Endothelial cell of umbilical vein (primary cell): ENCODE results near the gene HS3ST3B1. TPM values are rescaled to one million over a fixed set of nuclear protein-coding genes. Genes with fewer than 3 reads are reported as not detected.

ENCODE experiments used
- BruUV-seq: library from RNA; stranded (reverse); fragments of 400-500 nt; replicated peaks from 2 replicates; lab custom pipeline; 2021; lab: Mats Ljungman, UMichigan
- CTCF ChIA-PET: fragments of 300-600, 350-600 bp; sonication (Branson Sonifier 250); formaldehyde crosslinking; loops from one replicate; lab custom pipeline; 2021; ENCODE audit warnings: antibody characterized with exemption, inconsistent platforms; lab: Charles Lee
- POLR2A ChIA-PET: fragments of 300-600, 350-600 bp; sonication (Branson Sonifier 250); formaldehyde crosslinking; loops from one replicate; lab custom pipeline; 2021; ENCODE audit warnings: antibody characterized with exemption, inconsistent platforms; lab: Charles Lee
- DNase-seq: peaks from one replicate; pipeline ENCODE4 v3.0.0-alpha.2; 2011; ENCODE audit warnings: low read depth, low spot score
- FAIRE-seq: peaks from 2 replicates; lab custom pipeline; 2011; peaks lifted over from hg19 to GRCh38; lab: Jason Lieb, UNC
- H2AFZ ChIP-seq: 2 replicates; pipeline ENCODE4 v1.6.0; 2012; ENCODE audit warnings: low read depth, low read length, control low read depth, inconsistent platforms
- H3K27ac ChIP-seq: 2 replicates; pipeline ENCODE4 v1.5.1; 2011; ENCODE audit warnings: low read depth, mild to moderate bottlenecking, control low read depth, low read length, moderate library complexity; ENCODE audit not compliant: insufficient read depth
- H3K27me3 ChIP-seq, 2 experiments: 2 replicates each; pipeline versions ENCODE4 v1.6.0 to v1.6.1; 2011; ENCODE audit warnings: low read length in 2 of 2, mixed read lengths in 1 of 2; ENCODE audit not compliant: control insufficient read depth in 2 of 2, insufficient read depth in 2 of 2
- H3K36me3 ChIP-seq, 2 experiments: 2 replicates in 1 of 2; 3 replicates in 1 of 2; pipeline ENCODE4 v1.5.1; 2011; ENCODE audit warnings: low read length in 2 of 2, mild to moderate bottlenecking in 1 of 2, moderate library complexity in 1 of 2; ENCODE audit not compliant: control insufficient read depth in 2 of 2, insufficient read depth in 2 of 2; ENCODE audit errors: extremely low read depth in 1 of 2
- H3K4me1 ChIP-seq: 3 replicates; pipeline ENCODE4 v1.5.1; 2011; ENCODE audit warnings: mild to moderate bottlenecking, low read length; ENCODE audit not compliant: control insufficient read depth, insufficient read depth; ENCODE audit errors: extremely low read depth
- H3K4me2 ChIP-seq: 2 replicates; pipeline ENCODE4 v1.6.1; 2011; ENCODE audit warnings: low read length, control low read depth, mixed read lengths; ENCODE audit not compliant: insufficient read depth
- H3K4me3 ChIP-seq, 3 experiments: fragments of 200-600 bp in 1 of 3; sonication (generic), shearing (Covaris generic) in 1 of 3; replicated peaks in 1 of 3; 2 replicates each; pipeline ENCODE4 v1.5.1; 2011 to 2016; ENCODE audit warnings: control low read depth in 3 of 3, low read length in 3 of 3, mild to moderate bottlenecking in 2 of 3, inconsistent platforms in 1 of 3, low read depth in 1 of 3, moderate library complexity in 1 of 3; ENCODE audit not compliant: insufficient read depth in 1 of 3
- H3K79me2 ChIP-seq: 2 replicates; pipeline ENCODE4 v1.6.0; 2012; ENCODE audit warnings: low read length, inconsistent platforms; ENCODE audit not compliant: control insufficient read depth, insufficient read depth
- H3K9ac ChIP-seq: replicated peaks from 2 replicates; pipeline ENCODE3; 2011; ENCODE audit warnings: low read length, control low read depth; ENCODE audit not compliant: insufficient read depth; ENCODE audit errors: extremely low read depth
- H3K9me1 ChIP-seq: replicated peaks from 3 replicates; pipeline ENCODE4 v1.6.0; 2011; ENCODE audit warnings: mild to moderate bottlenecking, low read length; ENCODE audit not compliant: control insufficient read depth, insufficient read depth; ENCODE audit errors: extremely low read depth
- H3K9me3 ChIP-seq: replicated peaks from 2 replicates; pipeline ENCODE4 v1.5.1; 2012; ENCODE audit warnings: low read length, inconsistent platforms; ENCODE audit not compliant: control insufficient read depth, insufficient read depth
- H4K20me1 ChIP-seq: replicated peaks from 2 replicates; pipeline ENCODE3; 2011; ENCODE audit warnings: mild to moderate bottlenecking, low read length; ENCODE audit not compliant: control insufficient read depth, insufficient read depth; ENCODE audit errors: extremely low read depth
- CTCF ChIP-seq, 2 donors: IDR thresholded peaks; 1 replicate in 1 of 2; 2 replicates in 1 of 2; pipeline ENCODE4 v1.5.1; 2011; ENCODE audit warnings: low read length in 2 of 2, mild to moderate bottlenecking in 2 of 2, moderate library complexity in 2 of 2, control low read depth in 1 of 2, inconsistent platforms in 1 of 2, low read depth in 1 of 2; ENCODE audit not compliant: insufficient read depth in 1 of 2; ENCODE audit errors: extremely low read depth in 1 of 2
- EZH2 ChIP-seq: IDR thresholded peaks from 2 replicates; pipeline ENCODE4 v1.6.1; 2012; ENCODE audit warnings: borderline replicate concordance, low read depth, mild to moderate bottlenecking, moderate library complexity, low read length, inconsistent platforms; ENCODE audit not compliant: severe bottlenecking
- FOS ChIP-seq: IDR thresholded peaks from 2 replicates; pipeline ENCODE4 v1.6.1; 2011; ENCODE audit warnings: mild to moderate bottlenecking, low read length, moderate library complexity, borderline replicate concordance; ENCODE audit not compliant: insufficient read depth
- GATA2 ChIP-seq: IDR thresholded peaks from 2 replicates; pipeline ENCODE4 v1.7.0; 2011; ENCODE audit warnings: low read depth, mild to moderate bottlenecking, moderate library complexity, mixed read lengths, low read length; ENCODE audit not compliant: insufficient read length, insufficient read depth
- JUN ChIP-seq: IDR thresholded peaks from 2 replicates; pipeline ENCODE4 v1.6.1; 2011; ENCODE audit warnings: borderline replicate concordance, low read depth; ENCODE audit not compliant: insufficient read length, insufficient read depth
- MAX ChIP-seq: IDR thresholded peaks from 2 replicates; pipeline ENCODE4 v1.6.1; 2011; ENCODE audit not compliant: insufficient read depth, insufficient read length
- MYC ChIP-seq: IDR thresholded peaks from one replicate; pipeline ENCODE4 v1.6.1; 2011; ENCODE audit warnings: mild to moderate bottlenecking, low read depth, low read length
- POLR2A ChIP-seq: IDR thresholded peaks from 2 replicates; pipeline ENCODE4 v1.6.1; 2012; ENCODE audit warnings: low read depth, mild to moderate bottlenecking, control low read depth, low read length
- POLR2AphosphoS5 ChIP-seq: IDR thresholded peaks from 2 replicates; pipeline ENCODE4 v1.6.1; 2012; ENCODE audit warnings: low read depth, mild to moderate bottlenecking, control low read depth, low read length, moderate library complexity; ENCODE audit not compliant: insufficient read depth
- dilution Hi-C: fragments of 300-500 bp; cut with MboI; formaldehyde crosslinking; loops from one replicate; pipeline ENCODE4 v1.15.0; 2019; ENCODE audit warnings: low sequenced_read_pairs; ENCODE audit not compliant: extremely low pct_ligation_motif_present
- intact Hi-C: fragments of 100-400 bp; cut with micrococcal nuclease; formaldehyde crosslinking; loops from one replicate; pipeline ENCODE4 v1.10.0; 2022
- polyA plus RNA-seq, 4 experiments: library from polyadenylated mRNA; depleted of rRNA in 3 of 4; stranded (reverse) in 3 of 4; unstranded in 1 of 4; fragments of >200 nt; gene quantifications; 2 replicates each; pipeline versions ENCODE4 v1.2.1 to v1.2.3, GENCODE V29; 2011 to 2012; ENCODE audit warnings: missing spikeins in 1 of 4
- total RNA-seq: library from RNA; stranded (reverse); gene quantifications from 2 replicates; pipeline ENCODE4 v1.2.3, GENCODE V29; 2021

The HS3ST3B1 gene
- total and polyA plus RNA-seq, 2 donors (not counting 3 experiments of a cell fraction or from before 2014, with no cell fraction given): not detected

- Histone ChIP-seq H3K4me3 (no peak overlapping the region), H3K4me2 (no peak overlapping the region), H2AFZ (no peak overlapping the region), H3K36me3 (no peaks in the 10 kb centered on the region), H3K4me1 (no peaks in the 10 kb centered on the region), H4K20me1 (no peaks in the 10 kb centered on the region), H3K79me2 (no peaks in the 10 kb centered on the region), H3K9me3 (no peaks in the 10 kb centered on the region), H3K9me1 (no peaks in the 10 kb centered on the region), H3K27ac (no peak overlapping the region), H3K27me3 (no peaks in the 10 kb centered on the region), H3K9ac (no peak overlapping the region)
- no TSS peak for BruUV-seq
- CTCF ChIA-PET: no interaction called here
- FAIRE-seq (no peak), DNase-seq (no peak)
- dilution Hi-C loops (no loop called here), intact Hi-C loops (no loop called here)
- POLR2A ChIA-PET: no interaction called here
- no peak for TF ChIP-seq EZH2
Measured at GRCh38 chr17:14330492-14330962, 29.6 kb downstream of the HS3ST3B1 start.

GRCh38 chr17:14331225-14331981, 30.5 kb downstream of the HS3ST3B1 start:
- no peak for DNase-seq
- Histone ChIP-seq H3K9me3 (no peaks in the 10 kb centered on the region), H2AFZ (no peak overlapping the region), H3K27ac (no peak overlapping the region), H3K4me1 (no peaks in the 10 kb centered on the region), H3K9ac (no peak overlapping the region), H3K79me2 (no peaks in the 10 kb centered on the region), H3K27me3 (no peaks in the 10 kb centered on the region), H4K20me1 (no peaks in the 10 kb centered on the region), H3K4me3 (no peak overlapping the region), H3K36me3 (no peaks in the 10 kb centered on the region), H3K4me2 (no peak overlapping the region), H3K9me1 (no peaks in the 10 kb centered on the region)
- no peak for FAIRE-seq
- ChIA-PET POLR2A (no interaction called here), CTCF (no interaction called here)
- intact Hi-C loops (no loop called here), dilution Hi-C loops (no loop called here)
- BruUV-seq: no TSS peak
- no peak for TF ChIP-seq POLR2AphosphoS5
- TF ChIP-seq JUN: no peak
- no peak for TF ChIP-seq EZH2
- no peak for TF ChIP-seq MAX
- TF ChIP-seq GATA2: no peak
- TF ChIP-seq CTCF (IDR thresholded peaks at IDR 0.05; ENCODE audit: extremely low read depth in 1 of 2, insufficient read depth in 1 of 2, low read depth in 1 of 2, low read length in 2 of 2): no peak
- TF ChIP-seq FOS: no peak
- no peak for TF ChIP-seq POLR2A
- TF ChIP-seq MYC: no peak
